ENCODE data around the gene CLEC4F. TPM values are rescaled to one million over a fixed set of nuclear protein-coding genes. Genes with fewer than 3 reads are reported as not detected.

CLEC4F gene
- total RNA-seq, 2 donors from 2014 or later, result 0.54 TPM; not detected in 1

GRCh38 chr2:70827388-70827787 lies 7.0 kb upstream of the CLEC4F start:
- H3K4me3 ChIP-seq, result no peak overlapping the region
- no peaks in the 10 kb centered on the region for H3K4me1 ChIP-seq (ENCODE audit: control insufficient read depth in 1 of 2, low read depth in 2 of 2)
- TF ChIP-seq CTCF (IDR thresholded peaks at IDR 0.05), result no peak
- no peak overlapping the region for H3K27ac ChIP-seq
- no peak for ATAC-seq (ENCODE audit: insufficient number of reproducible peaks, low FRiP score, low read depth)
- no peak for DNase-seq (ENCODE audit: low spot score)
- H3K9me3 ChIP-seq, result no peaks in the 10 kb centered on the region
- H3K27me3 ChIP-seq (replicated peaks; ENCODE audit: insufficient read depth), result no peaks in the 10 kb centered on the region
- no peaks in the 10 kb centered on the region for H3K36me3 ChIP-seq

GRCh38 chr2:70826696-70827350 lies 6.4 kb upstream of the CLEC4F start:
- no peak overlapping the region for H3K27ac ChIP-seq
- ATAC-seq (ENCODE audit: insufficient number of reproducible peaks, low FRiP score, low read depth) (no peak), DNase-seq (ENCODE audit: low spot score) (no peak)
- H3K36me3 ChIP-seq, result no peaks in the 10 kb centered on the region
- H3K4me3 ChIP-seq, result no peak overlapping the region
- no peaks in the 10 kb centered on the region for H3K9me3 ChIP-seq
- no peaks in the 10 kb centered on the region for H3K27me3 ChIP-seq (replicated peaks; ENCODE audit: insufficient read depth)
- H3K4me1 ChIP-seq (ENCODE audit: control insufficient read depth in 1 of 2, low read depth in 2 of 2), result no peaks in the 10 kb centered on the region
- TF ChIP-seq CTCF (IDR thresholded peaks at IDR 0.05), result no peak

- no peak for DNase-seq (ENCODE audit: low spot score)
- Histone ChIP-seq H3K36me3 (no peaks in the 10 kb centered on the region), H3K4me3 (no peak overlapping the region), H3K9me3 (no peaks in the 10 kb centered on the region), H3K27me3 (replicated peaks; ENCODE audit: insufficient read depth) (no peaks in the 10 kb centered on the region), H3K4me1 (ENCODE audit: control insufficient read depth in 1 of 2, low read depth in 2 of 2) (no peaks in the 10 kb centered on the region), H3K27ac (no peak overlapping the region)
- no peak for ATAC-seq (ENCODE audit: insufficient number of reproducible peaks, low FRiP score, low read depth)
- TF ChIP-seq CTCF (IDR thresholded peaks at IDR 0.05), result no peak
Measured at GRCh38 chr2:70823249-70823648, 2.9 kb upstream of the CLEC4F start.

- no peak overlapping the region for H3K27ac ChIP-seq
- no peaks in the 10 kb centered on the region for H3K36me3 ChIP-seq
- no peak for DNase-seq (ENCODE audit: low spot score)
- no peaks in the 10 kb centered on the region for H3K27me3 ChIP-seq (replicated peaks; ENCODE audit: insufficient read depth)
- no peaks in the 10 kb centered on the region for H3K9me3 ChIP-seq
- no peaks in the 10 kb centered on the region for H3K4me1 ChIP-seq (ENCODE audit: control insufficient read depth in 1 of 2, low read depth in 2 of 2)
- ATAC-seq (ENCODE audit: insufficient number of reproducible peaks, low FRiP score, low read depth), result no peak
- H3K4me3 ChIP-seq, result no peak overlapping the region
- no peak for TF ChIP-seq CTCF (IDR thresholded peaks at IDR 0.05)
Measured at GRCh38 chr2:70822843-70823242, 2.4 kb upstream of the CLEC4F start.

GRCh38 chr2:70817284-70817954 lies 3.0 kb downstream of the CLEC4F start:
- no peaks in the 10 kb centered on the region for H3K9me3 ChIP-seq
- H3K36me3 ChIP-seq, result no peaks in the 10 kb centered on the region
- no peak for TF ChIP-seq CTCF (IDR thresholded peaks at IDR 0.05)
- no peak overlapping the region for H3K27ac ChIP-seq
- H3K4me1 ChIP-seq (ENCODE audit: control insufficient read depth in 1 of 2, low read depth in 2 of 2), result no peaks in the 10 kb centered on the region
- no peaks in the 10 kb centered on the region for H3K27me3 ChIP-seq (replicated peaks; ENCODE audit: insufficient read depth)
- ATAC-seq (ENCODE audit: insufficient number of reproducible peaks, low FRiP score, low read depth) (no peak), DNase-seq (ENCODE audit: low spot score) (no peak)
- no peak overlapping the region for H3K4me3 ChIP-seq

All from thoracic aorta (tissue), 2 donors.